NCI-H128 (cell line): Measurements from ENCODE around the gene PLCB4.

Experiments used
- DNase-seq: peaks from one replicate; lab custom pipeline; 2025; ENCODE audit not compliant: unreplicated experiment; lab: John Stamatoyannopoulos, UW

Gene PLCB4

DNA sequence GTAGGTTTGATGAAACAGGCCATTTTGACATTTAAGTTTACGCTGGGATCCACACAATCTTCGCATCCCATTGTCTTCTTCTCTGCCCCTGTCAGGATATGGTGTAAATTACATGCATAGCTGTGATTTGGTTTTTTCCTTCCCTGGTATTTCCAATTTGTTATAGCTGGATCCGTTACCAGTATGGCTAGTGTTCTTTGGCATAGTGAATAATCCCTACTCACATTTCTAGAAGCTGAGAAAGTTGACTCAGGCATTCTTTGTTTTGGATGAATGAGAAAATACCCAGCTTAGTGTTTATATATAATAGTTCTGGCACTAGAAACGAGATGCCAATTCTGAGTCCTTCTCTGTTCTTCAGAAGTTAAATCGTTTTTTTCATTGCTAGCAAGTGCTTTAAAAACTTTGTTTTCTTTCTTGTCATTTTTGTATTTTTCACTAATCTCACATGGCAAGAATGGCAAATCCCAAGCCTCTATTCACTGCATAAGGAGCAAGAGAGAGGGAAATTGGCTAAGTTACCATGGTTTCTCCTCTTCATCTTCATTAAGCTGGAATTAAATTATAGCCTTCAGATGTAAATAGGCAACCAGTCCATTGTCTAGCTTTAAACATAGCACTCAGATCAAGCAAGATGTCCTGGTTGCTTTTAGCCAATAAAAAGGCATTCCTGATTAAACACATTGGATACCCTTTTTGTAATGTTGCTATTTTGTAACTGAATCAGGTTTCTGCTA lies 353.6 kb downstream of the PLCB4 start:
- no peak for DNase-seq

- DNase-seq = no peak
Observed at GRCh38 chr20:9424551-9424950, 355.7 kb downstream of the PLCB4 start.

DNA sequence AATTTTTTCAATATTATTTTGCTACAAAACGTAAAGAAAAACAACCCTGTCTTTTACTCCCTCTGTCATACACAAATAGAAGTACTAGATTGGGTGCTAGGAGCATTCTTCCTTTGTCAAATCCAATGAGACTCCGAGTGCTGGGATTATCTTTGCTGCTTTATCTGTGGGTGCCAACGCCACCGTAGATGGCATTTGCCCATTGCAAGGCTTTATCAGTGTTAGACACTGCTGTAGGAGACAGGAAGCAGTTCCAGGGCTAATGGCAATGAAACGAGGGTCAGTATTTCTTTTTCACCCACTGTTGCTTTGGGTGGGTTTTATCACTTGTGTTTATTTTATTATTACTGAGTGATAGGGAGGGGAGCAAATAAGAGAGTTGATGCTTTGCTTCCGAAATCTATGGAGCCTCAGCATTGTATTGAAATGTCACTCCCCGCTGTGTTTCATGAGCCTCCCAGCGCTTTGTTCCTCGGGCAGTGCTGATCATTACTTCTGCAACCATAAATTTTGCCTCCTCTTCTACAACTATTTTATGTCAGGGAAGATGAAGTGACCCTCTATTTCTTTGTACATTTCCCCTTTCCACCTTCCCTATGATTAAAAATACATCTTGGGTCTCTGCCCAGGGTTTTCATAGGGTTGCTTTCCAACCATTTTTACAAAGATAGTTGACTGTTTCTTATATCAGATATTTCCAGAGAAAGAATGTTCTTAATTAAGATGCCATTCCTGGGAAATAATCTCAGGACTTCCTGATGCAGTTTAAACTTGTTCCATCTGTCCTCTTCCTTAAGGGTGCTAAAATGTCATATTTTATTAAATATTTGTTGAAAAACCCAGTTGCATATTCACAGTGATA lies 358.8 kb downstream of the PLCB4 start:
- no peak for DNase-seq

GRCh38 chr20:9428292-9428607 lies 359.4 kb downstream of the PLCB4 start:
- DNase-seq = no peak

- DNase-seq = no peak
Observed at GRCh38 chr20:9439806-9440205, 370.9 kb downstream of the PLCB4 start.

- DNase-seq = no peak
Observed at GRCh38 chr20:9440892-9441291, 372.0 kb downstream of the PLCB4 start.

DNA sequence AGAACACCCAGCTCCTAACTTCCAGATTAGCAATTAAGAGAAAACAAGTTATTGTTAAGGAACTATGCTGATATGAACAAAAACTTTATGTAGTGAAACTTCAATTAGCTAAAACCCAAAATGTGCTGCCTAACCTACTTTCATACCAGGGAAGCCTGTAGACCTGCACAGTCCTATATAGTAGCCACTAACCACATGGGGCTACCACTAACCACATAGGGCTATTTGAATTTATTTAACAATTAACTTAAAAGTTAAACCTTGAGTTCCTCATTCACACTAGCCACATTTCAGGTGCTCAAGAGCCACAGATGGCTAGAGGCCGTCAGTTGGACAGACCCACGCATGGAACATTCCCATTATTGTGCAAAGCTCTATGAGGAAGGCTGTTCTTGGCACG lies 373.1 kb downstream of the PLCB4 start:
- DNase-seq = no peak

GRCh38 chr20:9442858-9443257 lies 374.0 kb downstream of the PLCB4 start:
- DNase-seq = no peak

GRCh38 chr20:9444921-9445320 lies 376.0 kb downstream of the PLCB4 start:
- no peak for DNase-seq

DNA sequence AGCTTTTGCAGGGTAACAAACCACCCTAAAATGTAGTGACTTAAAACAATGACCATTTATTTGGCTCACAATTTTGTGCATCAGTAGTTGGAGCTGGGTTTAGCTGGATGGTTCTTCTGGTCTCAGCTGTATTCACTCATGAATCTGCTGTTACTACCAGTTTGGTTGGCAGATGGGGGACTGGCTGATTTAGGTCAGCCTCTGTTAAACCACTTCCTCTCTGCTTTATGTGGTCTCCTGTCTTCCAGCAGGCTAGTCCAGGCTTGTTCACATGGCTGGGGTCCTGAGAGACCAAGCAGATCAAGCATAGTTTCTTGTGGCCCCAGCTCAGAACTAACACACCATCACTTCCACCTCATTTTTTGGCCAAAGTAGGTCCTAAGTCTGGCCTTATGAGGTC lies 378.3 kb downstream of the PLCB4 start:
- no peak for DNase-seq

DNA sequence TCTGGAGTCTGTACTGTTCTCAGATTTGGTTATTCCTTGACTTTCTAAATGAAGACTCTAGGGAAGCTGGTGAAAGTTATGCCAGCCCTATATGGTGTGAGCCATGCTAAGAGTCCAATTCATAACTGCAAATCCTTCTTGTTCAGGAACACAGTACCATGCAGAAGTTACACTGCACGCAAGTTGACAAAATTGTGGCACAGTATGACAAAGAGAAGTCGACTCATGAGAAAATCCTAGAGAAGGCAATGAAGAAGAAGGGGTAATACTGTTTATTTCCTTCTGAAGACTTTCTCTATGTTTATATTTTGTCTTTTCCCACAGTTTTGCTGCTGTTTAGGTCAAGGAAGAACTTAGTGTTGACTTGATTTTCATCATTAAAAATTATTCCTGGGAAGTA lies 384.3 kb downstream of the PLCB4 start:
- DNase-seq = no peak

- no peak for DNase-seq
Observed at GRCh38 chr20:9454791-9455190, 385.9 kb downstream of the PLCB4 start.

GRCh38 chr20:9457136-9457535 lies 388.2 kb downstream of the PLCB4 start:
- DNase-seq = no peak

DNA sequence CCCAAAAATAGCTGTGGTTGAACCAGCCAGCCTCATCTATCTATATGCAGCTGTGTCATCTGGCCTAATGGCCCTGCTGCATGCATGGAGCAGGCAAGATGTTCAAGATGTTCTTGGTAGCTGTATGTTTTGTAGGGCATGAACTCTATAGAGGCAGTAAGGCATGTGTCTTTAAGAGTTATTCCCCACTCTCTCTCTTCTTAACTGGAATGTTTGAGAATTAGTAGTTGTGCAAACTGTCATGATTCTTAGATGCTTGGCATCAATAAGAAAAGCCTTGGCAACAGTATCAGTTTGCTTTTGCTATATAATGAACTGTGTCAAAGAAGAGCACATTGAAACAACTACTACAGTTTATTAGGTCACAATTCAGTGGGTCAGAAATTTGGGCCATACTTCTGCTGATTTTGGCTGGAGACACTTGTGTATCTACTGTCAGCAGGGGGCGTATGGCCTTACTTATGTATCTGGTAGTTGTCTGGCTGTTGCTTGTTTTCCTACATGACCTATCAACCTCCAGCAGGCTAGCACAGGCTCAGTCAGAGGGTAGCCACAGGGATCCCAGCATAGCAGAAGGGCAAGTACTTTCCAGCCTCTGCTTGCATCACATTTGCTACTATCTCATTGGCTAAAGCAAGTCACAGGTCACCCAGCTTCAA lies 389.4 kb downstream of the PLCB4 start:
- DNase-seq = no peak

DNA sequence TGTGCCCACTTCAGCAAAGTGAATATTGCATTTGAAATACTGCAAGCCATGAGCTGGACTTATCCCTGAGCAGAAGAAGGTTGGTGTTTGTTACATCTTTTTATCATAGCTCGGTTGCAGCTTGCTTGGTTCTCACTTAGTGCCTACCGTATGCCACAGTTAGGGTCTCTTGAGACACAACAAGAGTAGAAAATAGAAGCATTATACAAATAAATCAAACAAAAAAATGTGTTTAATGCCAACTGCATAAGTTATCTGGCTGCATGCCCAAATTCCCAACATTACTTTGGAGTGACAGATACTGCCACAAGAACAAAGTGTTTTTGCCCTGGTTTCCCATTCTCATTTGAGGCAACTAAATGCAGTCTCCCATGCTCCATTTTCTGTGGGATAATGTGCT lies 391.6 kb downstream of the PLCB4 start:
- no peak for DNase-seq

DNA sequence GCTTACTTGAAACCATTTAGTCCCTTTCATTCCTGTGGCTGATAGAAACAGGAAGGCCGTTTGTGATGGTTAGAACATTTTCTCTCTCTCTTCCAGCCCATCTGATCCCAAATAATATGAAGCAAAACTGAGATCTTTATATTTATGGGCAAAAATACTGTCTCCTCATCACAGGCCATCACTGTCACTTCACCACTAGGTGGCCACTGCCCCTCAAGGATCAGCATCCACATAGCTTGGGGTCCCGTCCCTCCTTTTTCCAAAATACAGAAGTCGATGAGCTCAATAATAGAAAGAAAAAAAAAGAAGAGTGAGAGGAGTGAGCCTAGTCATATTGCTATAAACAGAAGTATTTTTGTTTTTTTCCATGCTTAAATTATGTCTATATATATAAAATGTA lies 399.1 kb downstream of the PLCB4 start:
- DNase-seq = no peak

GRCh38 chr20:9474835-9475415 lies 406.0 kb downstream of the PLCB4 start:
- peak; percentile 17 for DNase-seq

GRCh38 chr20:9475456-9475855 lies 406.6 kb downstream of the PLCB4 start:
- DNase-seq = no peak

GRCh38 chr20:9476174-9476573 lies 407.3 kb downstream of the PLCB4 start:
- DNase-seq = no peak

GRCh38 chr20:9476637-9477036 lies 407.8 kb downstream of the PLCB4 start:
- DNase-seq = no peak

DNA sequence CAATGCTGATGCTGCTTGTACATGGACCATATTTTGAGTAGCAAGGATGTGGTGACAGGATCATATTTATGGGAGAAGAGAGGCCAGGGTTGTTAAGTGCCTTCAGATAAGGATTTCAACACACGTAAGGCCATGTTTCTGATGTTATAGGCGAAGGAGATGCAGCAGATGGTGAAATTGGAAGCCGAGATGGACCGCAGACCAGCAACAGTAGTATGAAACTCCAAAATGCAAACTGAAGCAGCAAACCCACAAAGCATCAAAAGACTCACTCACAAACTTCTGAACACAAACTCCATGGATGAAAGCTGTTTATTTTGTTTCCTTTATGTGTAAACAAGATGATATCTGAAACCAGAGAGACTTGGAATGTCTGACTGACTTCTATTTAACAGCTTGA lies 409.9 kb downstream of the PLCB4 start:
- no peak for DNase-seq

GRCh38 chr20:9480066-9480465 lies 411.2 kb downstream of the PLCB4 start:
- no peak for DNase-seq
